NCI-H2227 (cell line): ENCODE data around the gene SGPP2.
A peak's percentile ranks its signal among the peaks of the same experiment; 100 is the strongest.

Source experiments
- DNase-seq: peaks from one replicate; lab custom pipeline; 2025; ENCODE audit not compliant: unreplicated experiment; lab: John Stamatoyannopoulos, UW

SGPP2 gene

DNA sequence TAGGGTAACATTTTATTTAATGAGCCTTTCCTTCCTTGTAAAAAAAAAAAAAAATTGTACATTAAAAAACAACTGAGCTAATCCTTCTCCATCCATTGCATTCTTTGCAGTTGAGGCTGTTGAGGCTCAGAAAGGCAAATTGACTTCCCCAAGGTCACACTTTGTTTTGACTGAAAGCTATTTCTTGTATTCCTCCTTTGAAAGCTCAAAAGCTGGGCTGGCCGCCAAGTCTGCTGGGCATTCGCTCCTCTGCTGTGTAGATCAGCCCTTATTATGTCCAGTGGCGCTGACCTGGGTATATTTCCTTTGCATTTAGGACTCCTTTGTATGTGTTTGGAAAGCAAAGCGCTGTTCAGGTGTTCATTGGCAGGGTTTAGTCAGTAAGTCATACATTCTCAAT is 44.0 kb downstream of the SGPP2 start:
- peak; percentile 70 for DNase-seq

GRCh38 chr2:222470802-222471468 is 46.6 kb downstream of the SGPP2 start:
- no peak for DNase-seq

GRCh38 chr2:222477962-222478608 is 53.7 kb downstream of the SGPP2 start:
- no peak for DNase-seq

DNA sequence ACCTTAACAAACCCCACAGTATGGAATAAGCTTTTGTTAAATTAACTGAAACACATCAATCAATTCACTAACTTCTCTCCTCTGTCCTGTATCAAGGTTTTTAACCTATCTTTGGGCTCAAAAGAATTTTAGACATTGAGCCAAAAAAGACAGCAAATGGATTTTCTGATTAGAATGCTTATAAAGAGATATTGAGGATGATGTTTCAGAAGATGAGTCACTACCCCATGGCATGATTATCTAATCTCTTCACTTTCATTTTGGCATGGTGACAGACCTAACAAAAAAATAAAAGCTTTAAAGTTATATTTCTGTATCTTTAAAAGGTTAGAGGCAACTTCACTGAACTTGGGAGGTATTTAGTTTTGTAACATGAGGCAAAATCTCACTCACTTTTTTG is 55.5 kb downstream of the SGPP2 start:
- DNase-seq, result no peak

DNA sequence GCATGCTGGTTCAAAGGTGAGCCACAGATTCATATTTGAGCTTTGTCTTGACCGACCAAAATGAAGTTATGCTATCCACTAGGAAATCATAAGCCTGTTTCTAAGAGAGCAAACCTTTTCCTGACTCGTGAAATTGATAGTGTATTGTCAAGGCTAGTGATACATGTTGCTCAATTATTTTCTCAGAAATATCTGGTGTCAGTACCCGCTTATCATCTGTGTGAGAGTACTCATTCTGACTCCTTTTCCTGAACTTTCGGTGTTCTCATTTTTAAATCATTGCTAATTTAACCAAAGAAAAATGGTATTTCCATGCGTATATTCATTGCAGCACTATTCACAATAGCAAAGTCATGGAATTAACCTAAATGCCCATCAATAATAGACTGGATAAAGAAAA is 56.2 kb downstream of the SGPP2 start:
- no peak for DNase-seq

DNA sequence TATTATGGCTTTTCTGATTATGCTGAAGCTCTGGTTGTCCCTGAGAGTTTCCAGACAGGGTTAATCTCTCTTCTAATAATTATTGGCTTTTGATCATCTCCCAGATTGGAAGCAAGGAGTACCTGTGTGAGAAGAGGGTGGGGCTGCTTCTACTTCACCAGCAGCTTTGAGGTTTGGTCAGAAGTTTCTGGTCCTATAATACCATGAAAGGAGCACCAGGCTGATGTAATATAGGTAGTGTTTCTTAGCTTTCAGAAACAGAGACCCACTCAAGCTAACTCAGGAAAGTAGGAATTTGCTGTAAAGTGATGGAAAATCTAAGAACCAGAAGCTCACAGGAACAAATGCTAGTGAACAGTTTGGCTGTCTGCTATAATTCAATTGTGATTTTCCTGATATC is 57.6 kb downstream of the SGPP2 start:
- DNase-seq, result no peak

- no peak for DNase-seq
Observed at GRCh38 chr2:222483513-222484039, 59.2 kb downstream of the SGPP2 start.

DNA sequence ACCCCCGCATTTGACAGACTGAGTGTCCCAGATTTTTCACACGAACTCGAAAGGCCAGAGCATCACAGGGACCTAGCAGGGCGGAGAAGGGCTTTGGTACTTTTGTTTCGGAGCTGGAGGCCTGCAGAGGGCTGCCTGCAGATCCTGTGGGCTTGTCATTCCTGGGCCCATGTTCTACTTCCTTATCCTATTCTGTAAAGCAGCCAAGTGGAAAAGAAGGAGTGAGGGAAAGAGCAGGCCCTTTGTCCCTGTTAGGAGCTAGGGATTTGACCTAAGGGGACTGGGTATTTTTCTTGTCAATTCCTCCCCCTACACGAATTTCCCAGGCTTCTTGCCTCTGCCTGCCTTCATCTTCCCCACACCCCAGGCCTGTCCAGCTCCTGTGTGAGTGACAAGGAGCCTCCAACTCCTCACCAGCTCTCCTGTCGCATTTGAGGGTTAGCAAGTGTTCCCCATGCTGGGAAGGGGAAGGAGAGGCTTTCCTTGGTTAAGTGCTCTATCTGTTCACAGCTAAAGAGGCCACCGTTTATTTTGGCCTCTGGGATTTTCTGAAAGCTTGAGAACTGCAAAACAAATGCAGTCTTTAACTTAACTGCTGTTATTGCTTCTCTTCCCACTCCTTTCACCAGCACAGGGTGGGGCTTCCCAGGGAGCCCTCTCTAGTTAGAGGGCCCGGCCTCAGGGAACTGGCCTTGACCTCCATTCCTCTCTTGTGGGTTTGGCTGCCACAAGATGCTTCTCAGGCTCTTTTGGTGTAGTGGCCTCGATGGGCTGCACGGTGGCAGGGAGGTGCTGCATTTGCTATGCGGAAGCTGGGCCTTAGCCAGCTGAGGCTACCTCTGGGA is 61.2 kb downstream of the SGPP2 start:
- no peak for DNase-seq

- no peak for DNase-seq
Observed at GRCh38 chr2:222490131-222490530, 65.8 kb downstream of the SGPP2 start.

DNA sequence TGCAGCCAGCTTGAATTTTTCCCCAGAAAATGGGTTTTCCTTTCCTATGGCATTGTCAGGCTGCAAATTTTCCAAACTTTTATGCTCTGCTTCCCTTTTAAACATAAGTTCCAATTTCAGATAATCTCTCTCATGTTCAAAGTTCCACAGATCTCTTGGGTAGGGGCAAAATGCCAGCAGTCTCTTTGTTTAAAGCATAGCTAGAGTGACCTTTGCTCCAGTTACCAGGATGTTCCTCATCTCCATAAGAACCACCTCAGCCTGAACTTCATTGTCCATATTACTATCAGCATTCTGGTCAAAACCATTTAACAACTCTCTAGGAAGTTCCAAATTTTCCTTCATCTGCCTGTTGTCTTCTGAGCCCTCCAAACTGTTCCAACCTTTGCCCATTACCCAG is 68.3 kb downstream of the SGPP2 start:
- no peak for DNase-seq

GRCh38 chr2:222494104-222494739 is 69.9 kb downstream of the SGPP2 start:
- DNase-seq, result no peak

- DNase-seq, result no peak
Observed at GRCh38 chr2:222495388-222495787, 71.0 kb downstream of the SGPP2 start.

DNA sequence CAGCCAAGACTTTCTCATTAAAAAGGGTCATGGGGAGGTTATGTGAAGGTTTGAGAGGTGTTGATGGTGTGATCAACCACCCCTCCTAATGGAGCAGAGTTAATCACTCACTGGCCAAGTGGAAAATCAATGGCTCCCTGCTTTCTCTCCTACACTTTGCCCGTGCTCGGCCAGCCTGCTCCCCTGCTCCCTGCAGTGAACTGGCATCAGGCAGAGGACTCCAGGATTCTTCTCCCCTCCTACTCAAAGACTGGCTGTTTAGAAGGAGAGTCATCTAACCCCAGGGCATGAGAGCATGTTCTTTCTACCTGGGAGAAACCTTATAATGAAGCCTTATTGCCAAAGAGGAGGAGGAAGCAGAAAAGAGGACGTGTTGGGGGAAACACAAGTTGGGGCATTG is 74.9 kb downstream of the SGPP2 start:
- peak; percentile 19 for DNase-seq

DNA sequence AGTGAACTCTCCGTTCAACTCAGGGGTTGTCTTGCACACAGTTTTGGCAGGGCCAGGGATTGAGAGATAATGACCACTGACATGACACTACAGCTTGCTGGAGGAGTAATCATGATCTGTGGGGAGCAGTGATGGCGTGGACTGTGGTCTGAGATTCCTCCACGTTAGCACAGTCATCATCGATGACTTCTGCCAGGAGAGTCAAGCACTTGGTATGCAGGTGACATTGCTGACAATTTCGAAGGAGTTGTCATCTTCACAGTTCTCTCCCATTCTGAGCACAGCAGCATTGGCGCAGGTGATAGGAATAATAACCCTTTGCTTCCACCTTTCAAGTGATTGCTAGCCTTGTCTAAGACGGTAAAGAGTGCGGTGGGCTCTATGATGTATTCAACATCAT is 79.8 kb downstream of the SGPP2 start:
- DNase-seq, result no peak

DNA sequence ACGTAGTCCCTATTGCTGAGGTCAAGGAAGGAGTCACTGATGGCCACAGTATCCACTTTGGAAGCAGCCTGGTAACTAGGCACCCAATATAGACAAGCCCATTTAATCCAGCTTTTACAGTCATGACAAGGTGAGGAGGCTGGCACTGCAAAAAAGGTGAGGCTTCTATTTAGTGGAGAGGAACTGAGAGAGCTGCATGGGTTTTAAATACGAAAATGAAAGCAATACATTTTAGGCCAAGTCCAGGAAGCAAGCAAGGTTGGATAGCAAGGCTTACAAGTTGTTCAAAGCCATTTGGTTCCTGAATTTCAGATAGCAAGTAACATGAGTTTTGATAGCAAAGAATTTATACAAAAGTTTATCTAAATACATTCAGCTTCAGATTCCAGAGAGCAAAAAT is 80.4 kb downstream of the SGPP2 start:
- no peak for DNase-seq

DNA sequence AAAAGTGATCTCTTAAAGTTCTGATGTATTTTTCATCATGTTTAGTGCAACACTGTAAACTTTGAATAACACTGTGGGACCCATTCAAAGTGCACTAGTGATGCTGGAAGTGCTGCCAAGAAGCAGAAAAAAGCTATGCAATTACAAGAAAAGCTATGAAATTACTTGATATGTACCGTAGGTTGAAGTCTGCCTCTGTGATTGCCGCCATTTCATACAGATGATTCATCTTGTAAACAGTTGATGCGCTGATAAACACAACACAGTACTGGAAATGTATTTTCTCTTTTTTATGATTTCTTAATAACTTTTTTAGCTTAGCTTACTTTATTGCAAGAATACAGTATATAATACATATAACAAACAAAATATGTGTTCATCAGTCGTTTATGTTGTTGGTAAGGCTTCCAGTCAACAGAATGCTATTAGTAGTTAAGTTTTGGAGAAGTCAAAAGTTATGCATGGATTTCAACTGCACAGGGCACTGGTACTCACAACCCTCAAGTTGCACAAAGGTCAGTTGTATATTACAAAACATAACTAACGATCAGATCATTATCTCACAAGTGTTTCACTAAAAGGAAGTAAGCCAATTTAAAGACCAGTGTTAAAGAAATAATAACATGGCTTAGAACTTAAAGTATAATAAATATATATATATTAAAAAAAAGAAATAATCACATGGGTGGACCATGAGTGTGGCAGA is 82.0 kb downstream of the SGPP2 start:
- DNase-seq, result no peak

DNA sequence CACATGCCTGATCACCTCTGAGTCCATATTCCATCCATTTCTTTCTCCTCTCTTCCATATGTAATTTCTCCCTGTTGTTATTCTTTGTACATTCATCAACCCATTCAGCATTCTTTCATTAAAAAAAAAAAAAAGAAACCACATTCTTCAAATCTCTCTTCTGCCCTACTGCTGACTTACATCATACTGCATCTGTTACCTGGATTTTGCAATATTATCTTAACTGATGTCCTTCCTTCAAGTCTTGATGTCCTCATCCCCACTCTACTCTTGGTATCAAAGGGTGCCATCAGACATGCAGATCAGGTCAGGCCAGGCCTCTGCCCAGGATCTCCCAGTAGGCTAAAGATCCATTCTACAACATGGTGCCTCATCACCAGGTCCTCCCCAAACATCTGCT is 90.6 kb downstream of the SGPP2 start:
- DNase-seq, result no peak

DNA sequence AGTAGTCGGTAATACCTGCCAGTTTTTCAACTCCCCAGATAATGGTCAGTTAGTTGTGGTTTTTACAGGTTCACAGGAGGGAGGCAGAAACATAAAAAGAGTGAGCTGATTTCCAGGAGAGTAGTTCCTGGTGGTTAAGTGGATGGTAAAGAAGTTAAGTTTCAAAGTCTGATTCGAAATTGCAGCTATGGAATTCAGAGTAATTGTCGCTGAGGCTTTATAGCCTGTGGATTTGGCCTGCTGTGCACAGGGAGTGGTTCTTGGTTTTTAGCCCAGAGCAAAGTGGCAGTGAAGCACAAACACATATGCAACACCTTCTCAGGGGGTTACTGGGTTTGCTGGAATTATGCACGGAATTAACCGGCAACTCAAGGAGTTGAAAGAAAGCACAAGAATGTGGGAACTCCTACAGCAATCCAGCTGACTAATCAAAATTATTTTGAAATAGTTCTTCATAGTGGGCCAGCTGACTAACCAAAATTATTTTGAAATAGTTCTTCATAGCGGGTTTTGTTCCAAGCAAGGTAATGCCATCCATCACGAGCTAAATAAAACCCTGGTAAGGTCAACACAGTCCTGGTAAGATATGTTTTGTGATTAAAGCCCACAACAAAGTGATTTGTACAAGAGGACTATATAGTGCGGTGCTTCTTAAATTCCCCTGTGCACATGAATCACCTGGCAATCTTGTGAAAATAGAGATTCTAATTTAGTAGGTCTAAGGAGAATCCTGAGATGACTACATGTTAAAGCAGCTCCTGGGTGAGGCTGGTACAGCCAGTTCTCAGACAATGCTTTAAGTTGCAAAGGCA is 94.4 kb downstream of the SGPP2 start:
- DNase-seq, result peak; percentile 27

DNA sequence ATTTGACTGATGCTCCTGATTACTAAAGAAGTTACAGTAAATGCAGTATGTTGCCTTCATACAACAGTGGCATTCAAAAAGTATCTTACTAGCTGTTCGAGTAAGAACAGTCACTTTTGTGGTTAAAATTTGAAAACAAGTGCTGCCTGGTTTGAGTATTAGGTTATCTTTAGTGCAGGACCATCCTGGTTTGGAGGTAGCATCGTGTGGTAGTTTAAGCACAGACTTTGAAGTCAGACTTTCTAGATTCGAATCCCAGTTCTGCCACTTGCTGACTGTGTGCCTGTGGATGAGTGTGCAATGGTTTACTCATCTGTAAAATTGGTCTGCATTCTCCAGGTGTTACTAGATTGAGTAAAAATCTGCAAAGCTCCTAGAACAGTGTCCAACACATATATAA is 96.8 kb downstream of the SGPP2 start:
- no peak for DNase-seq

DNA sequence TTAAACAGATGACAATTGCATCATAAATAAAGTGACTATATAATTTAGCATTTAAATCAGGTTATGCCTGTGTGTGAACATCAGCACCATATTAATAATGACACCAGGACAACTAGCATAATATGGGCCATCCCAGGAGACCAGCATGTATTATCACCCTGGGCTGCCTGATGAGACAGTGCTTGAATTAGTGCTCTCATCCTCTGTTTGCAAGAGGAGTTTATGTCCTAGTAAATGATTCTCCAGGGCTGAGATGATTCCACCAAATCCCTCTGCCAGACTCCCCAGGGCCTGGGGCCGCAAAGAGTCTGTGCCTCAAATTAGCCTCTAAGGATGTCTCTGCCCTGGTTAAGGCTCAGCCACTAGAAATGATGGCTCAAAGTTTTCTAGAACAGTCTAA is 97.7 kb downstream of the SGPP2 start:
- no peak for DNase-seq
